ENCODE data around the gene RD3L. TPM values are rescaled to one million over a fixed set of nuclear protein-coding genes. Genes with fewer than 3 reads are reported as not detected.

RD3L gene
- total and polyA plus RNA-seq, 2 of the 13 experiments (the other 11 are each of a cell fraction or from before 2014, with no cell fraction given): not detected

- TF ChIP-seq ZBTB40 (IDR thresholded peaks at IDR 0.05) (no peak), ZBTB40 (CRISPR knock-in tag; IDR thresholded peaks at IDR 0.05) (no peak), GTF2F1 (IDR thresholded peaks at IDR 0.05; ENCODE audit: low read length) (no peak), ZNF687 (CRISPR knock-in tag; IDR thresholded peaks at IDR 0.05) (peak; percentile 94), SOX13 (IDR thresholded peaks at IDR 0.05) (no peak), SOX13 (CRISPR knock-in tag; conservative IDR thresholded peaks at IDR 0.05 in 1 of 2, IDR thresholded peaks at IDR 0.05 in 1 of 2) (no peak; a peak in 1 of 4 replicates), GABPB1 (CRISPR knock-in tag; IDR thresholded peaks at IDR 0.05) (peak; percentile 23; the same call in 1 of the 2 replicates), PHF5A (CRISPR knock-in tag; IDR thresholded peaks at IDR 0.05; ENCODE audit: low read depth, unreplicated experiment) (no peak), DBP (CRISPR knock-in tag; IDR thresholded peaks at IDR 0.05; ENCODE audit: not compliant biosample characterization) (no peak)
These were observed 51.3 kb downstream of the RD3L start (continued) for GRCh38 chr14:103890821-103891666.
